Stomach (tissue), 4 donors: ENCODE data around the gene KRT15.

Experiments used
- CTCF ChIP-seq, 7 experiments: fragments of 450-650 bp in 4 of 7; fragments of 200-600 bp in 3 of 7; sonication (generic) in 3 of 7; IDR thresholded peaks; one replicate each; pipeline ENCODE4 v1.5.1; 2016 to 2019; ENCODE audit warnings: antibody characterized with exemption in 7 of 7, control low read depth in 2 of 7, mild to moderate bottlenecking in 1 of 7
- POLR2A ChIP-seq, 4 donors: fragments of 450-650 bp; IDR thresholded peaks; one replicate each; pipeline ENCODE4 v1.6.1; 2016; ENCODE audit warnings: antibody characterized with exemption in 4 of 4, control low read depth in 2 of 4, mild to moderate bottlenecking in 1 of 4, moderate library complexity in 1 of 4

- TF ChIP-seq CTCF (IDR thresholded peaks at IDR 0.05) (no peak), POLR2A (IDR thresholded peaks at IDR 0.05) (no peak)
Measured at GRCh38 chr17:41510251-41511065, 8.2 kb downstream of the KRT15 start.
